OCI-LY7 (cell line): ENCODE results near the gene JCAD. TPM values are rescaled to one million over a fixed set of nuclear protein-coding genes. Genes with fewer than 3 reads are reported as not detected.

Experiments used
- BruUV-seq: library from RNA; stranded (reverse); fragments of 400-500 nt; replicated peaks from 2 replicates; lab custom pipeline; 2021; lab: Mats Ljungman, UMichigan
- CTCF ChIA-PET: fragments of 300-600 bp; sonication (Branson Sonifier 250); formaldehyde crosslinking; loops from one replicate; lab custom pipeline; 2022; ENCODE audit warnings: antibody characterized with exemption; ENCODE audit not compliant: unreplicated experiment; lab: Charles Lee
- POLR2A ChIA-PET: fragments of 300-600 bp; sonication (Branson Sonifier 250); formaldehyde crosslinking; loops from one replicate; lab custom pipeline; 2022; ENCODE audit warnings: antibody characterized with exemption; lab: Charles Lee
- DNase-seq: peaks from one replicate; pipeline ENCODE4 v3.0.0-alpha.2; 2015; ENCODE audit warnings: low spot score
- H2AFZ ChIP-seq: fragments of 200-600 bp; sonication (generic), shearing (Covaris generic); 2 replicates; pipeline ENCODE4 v1.6.1; 2014; ENCODE audit warnings: mild to moderate bottlenecking, antibody characterized with exemption, low read length, moderate library complexity
- H3K27ac ChIP-seq: fragments of 200-600 bp; sonication (generic); 2 replicates; pipeline ENCODE4 v1.5.1; 2014; ENCODE audit warnings: mixed run types, low read depth, mild to moderate bottlenecking, moderate library complexity, low read length, inconsistent platforms; ENCODE audit not compliant: poor library complexity, severe bottlenecking
- H3K36me3 ChIP-seq: fragments of 200-600 bp; sonication (generic); 2 replicates; pipeline ENCODE4 v1.6.1; 2014; ENCODE audit warnings: mild to moderate bottlenecking, antibody characterized with exemption, low read length, moderate library complexity, mixed read lengths; ENCODE audit not compliant: insufficient read depth
- H3K4me1 ChIP-seq: fragments of 200-600 bp; sonication (generic); 2 replicates; pipeline ENCODE4 v1.5.1; 2014; ENCODE audit warnings: mild to moderate bottlenecking, low read length; ENCODE audit not compliant: insufficient read depth, poor library complexity, severe bottlenecking
- H3K4me2 ChIP-seq: fragments of 200-600 bp; sonication (generic); 2 replicates; pipeline ENCODE4 v1.6.1; 2014; ENCODE audit warnings: mild to moderate bottlenecking, low read length
- H3K4me3 ChIP-seq: fragments of 200-600 bp; sonication (generic); 2 replicates; pipeline ENCODE4 v1.5.1; 2014; ENCODE audit warnings: mild to moderate bottlenecking, low read depth, low read length; ENCODE audit not compliant: poor library complexity, severe bottlenecking
- H3K79me2 ChIP-seq: fragments of 200-600 bp; sonication (generic); 2 replicates; pipeline ENCODE4 v1.6.1; 2016; ENCODE audit warnings: low read depth, mild to moderate bottlenecking, low read length, moderate library complexity, mixed read lengths; ENCODE audit not compliant: insufficient read depth
- H3K9me2 ChIP-seq: fragments of 200-600 bp; sonication (generic); 2 replicates; pipeline ENCODE4 v1.6.1; 2016; ENCODE audit warnings: mild to moderate bottlenecking, low read length, mixed read lengths; ENCODE audit not compliant: insufficient read depth
- H3K9me3 ChIP-seq: fragments of 200-600 bp; sonication (generic); 2 replicates; pipeline ENCODE4 v1.6.1; 2014; ENCODE audit warnings: mild to moderate bottlenecking, mixed run types, low read length, mixed read lengths
- H4K20me1 ChIP-seq: fragments of 200-600 bp; sonication (generic); 2 replicates; pipeline ENCODE4 v1.6.1; 2014; ENCODE audit warnings: mild to moderate bottlenecking, antibody characterized with exemption, low read length, moderate library complexity, mixed read lengths; ENCODE audit not compliant: insufficient read depth
- CTCF ChIP-seq: fragments of 200-600 bp; sonication (generic); conservative IDR thresholded peaks from 2 replicates; pipeline ENCODE4 v1.5.1; 2014; ENCODE audit warnings: mild to moderate bottlenecking, antibody characterized with exemption, low read length, moderate library complexity, mixed read lengths
- EZH2phosphoT487 ChIP-seq: fragments of 200-600 bp; sonication (generic); IDR thresholded peaks from 2 replicates; pipeline ENCODE4 v1.6.1; 2018; ENCODE audit warnings: low read depth, borderline replicate concordance, mild to moderate bottlenecking, mixed run types, antibody characterized with exemption, low read length, moderate library complexity, mixed read lengths
- intact Hi-C: fragments of 100-400 bp; cut with micrococcal nuclease; formaldehyde crosslinking; loops from one replicate; pipeline ENCODE4 v1.10.0; 2022; ENCODE audit not compliant: unreplicated experiment
- total RNA-seq, 2 experiments: library from RNA; depleted of rRNA in 1 of 2; stranded (reverse); fragments of >200 nt in 1 of 2; shearing (Covaris generic) in 1 of 2; gene quantifications; 2 replicates each; pipeline ENCODE4 v1.2.3, GENCODE V29; 2014 to 2022

The JCAD gene
- total RNA-seq, 2 experiments from 2014 or later = not detected

DNA sequence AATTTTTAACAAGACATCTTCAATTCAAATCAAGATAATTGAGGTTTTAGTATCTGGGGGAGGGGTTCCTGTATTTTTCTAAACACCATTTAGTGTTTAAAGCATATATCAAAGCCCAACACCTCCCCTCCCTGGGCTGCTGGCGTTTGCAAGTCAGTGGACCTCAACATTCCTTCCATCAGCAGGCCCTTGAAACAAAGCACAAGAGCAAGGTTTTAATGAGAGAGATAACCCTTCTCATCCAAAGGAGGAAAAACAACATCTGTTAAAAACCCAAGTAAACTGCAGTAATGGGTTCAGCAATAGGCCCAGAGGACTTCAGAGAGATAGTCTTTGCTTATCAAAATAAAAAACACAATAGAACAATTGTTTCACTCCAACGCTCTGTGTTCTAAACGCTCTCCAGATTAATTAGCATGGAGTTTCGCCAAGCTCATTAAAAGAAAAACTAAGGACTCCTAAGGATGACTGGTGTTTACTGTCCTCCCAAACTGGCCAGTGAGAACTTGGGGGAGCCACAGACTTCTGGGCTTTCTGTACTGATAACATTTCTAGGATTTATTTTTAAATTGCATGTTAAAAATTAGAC, 2.5 kb downstream of the JCAD start:
- CTCF ChIA-PET = no interaction called here
- DNase-seq = no peak
- Histone ChIP-seq H2AFZ (no peak overlapping the region), H3K4me3 (no peak overlapping the region), H3K4me1 (no peaks in the 10 kb centered on the region), H3K9me3 (no peaks in the 10 kb centered on the region), H4K20me1 (no peaks in the 10 kb centered on the region), H3K9me2 (no peaks in the 10 kb centered on the region), H3K4me2 (no peak overlapping the region), H3K36me3 (no peaks in the 10 kb centered on the region), H3K79me2 (no peaks in the 10 kb centered on the region), H3K27ac (no peak overlapping the region)
- TF ChIP-seq EZH2phosphoT487 (no peak), CTCF (no peak)
- BruUV-seq = no TSS peak
- POLR2A ChIA-PET = interaction anchor here (0.7 kb wide), 1 partner anchor 65 kb away, joined by 3 read pairs; no protein-coding TSS in a partner anchor
- intact Hi-C loops = no loop called here

- POLR2A ChIA-PET = no interaction called here
- Histone ChIP-seq H3K36me3 (no peaks in the 10 kb centered on the region), H3K27ac (no peak overlapping the region), H3K4me1 (no peaks in the 10 kb centered on the region), H3K4me3 (no peak overlapping the region), H3K9me2 (no peaks in the 10 kb centered on the region), H4K20me1 (no peaks in the 10 kb centered on the region), H3K4me2 (no peak overlapping the region), H2AFZ (no peak overlapping the region), H3K9me3 (no peaks in the 10 kb centered on the region), H3K79me2 (no peaks in the 10 kb centered on the region)
- no TSS peak for BruUV-seq
- intact Hi-C loops = no loop called here
- TF ChIP-seq CTCF = no peak
- no peak for TF ChIP-seq EZH2phosphoT487
- DNase-seq = no peak
- CTCF ChIA-PET = no interaction called here
Observed at GRCh38 chr10:30056281-30056680, 3.1 kb downstream of the JCAD start.

DNA sequence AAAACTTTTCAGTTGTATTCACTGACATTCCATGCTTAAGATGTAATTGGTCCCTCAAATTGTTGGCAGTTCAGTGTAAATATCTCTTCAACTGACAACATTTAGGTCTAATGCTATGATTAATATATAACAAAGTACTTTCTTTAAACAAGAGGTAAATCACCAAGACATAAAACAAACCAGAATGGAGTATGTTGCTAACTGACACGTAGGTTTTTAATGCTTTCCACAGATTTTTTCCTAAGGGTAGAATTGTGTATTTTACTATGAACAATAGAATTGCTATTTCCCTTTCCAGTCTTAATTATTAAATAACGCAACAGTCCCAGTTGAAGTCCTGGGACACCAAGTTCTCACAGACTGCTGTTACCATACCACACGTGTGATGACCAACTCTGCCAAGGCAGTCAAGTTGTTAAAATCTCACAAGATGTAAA, 4.1 kb downstream of the JCAD start:
- Histone ChIP-seq H2AFZ (no peak overlapping the region), H3K36me3 (no peaks in the 10 kb centered on the region), H3K4me1 (no peaks in the 10 kb centered on the region), H3K9me3 (no peaks in the 10 kb centered on the region), H3K27ac (no peak overlapping the region), H3K4me3 (no peak overlapping the region), H3K79me2 (no peaks in the 10 kb centered on the region), H3K9me2 (no peaks in the 10 kb centered on the region), H3K4me2 (no peak overlapping the region), H4K20me1 (no peaks in the 10 kb centered on the region)
- ChIA-PET POLR2A (no interaction called here), CTCF (no interaction called here)
- intact Hi-C loops = no loop called here
- no peak for DNase-seq
- TF ChIP-seq CTCF = no peak
- TF ChIP-seq EZH2phosphoT487 = no peak
- no TSS peak for BruUV-seq
